HEK293 (cell line): ENCODE results near the gene SEMG1.

Experiments
- CTCF ChIA-PET: fragments of 350-600 bp; formaldehyde crosslinking; extraction: SDS; loops from one replicate; lab custom pipeline; 2021; ENCODE audit warnings: antibody characterized with exemption; lab: Yijun Ruan, JAX
- POLR2A ChIA-PET: fragments of 300-600 bp; formaldehyde crosslinking; extraction: SDS; loops from one replicate; lab custom pipeline; 2020; ENCODE audit warnings: antibody characterized with exemption, inconsistent platforms; lab: Yijun Ruan, JAX
- H3K27ac ChIP-seq: fragments of 200-500 bp; sonication (Bioruptor generic); 2 replicates; pipeline ENCODE4 v1.5.1; 2014; ENCODE audit warnings: low read depth, low read length, control low read depth, inconsistent platforms; ENCODE audit errors: extremely low read depth
- H3K36me3 ChIP-seq, 2 experiments: fragments of 200-500 bp in 1 of 2; sonication (Bioruptor generic) in 1 of 2; 1 replicate in 1 of 2; 2 replicates in 1 of 2; pipeline ENCODE4 v1.5.1; 2014 to 2017; ENCODE audit warnings: inconsistent platforms in 2 of 2, low read length in 2 of 2; ENCODE audit not compliant: control insufficient read depth in 2 of 2, insufficient read depth in 1 of 2
- H3K4me1 ChIP-seq: fragments of 200-500 bp; sonication (Bioruptor generic); 2 replicates; pipeline ENCODE4 v1.5.1; 2014; ENCODE audit warnings: mild to moderate bottlenecking, low read length, inconsistent platforms; ENCODE audit not compliant: control insufficient read depth, insufficient read depth
- H3K4me3 ChIP-seq: 2 replicates; pipeline ENCODE4 v1.5.1; 2011; ENCODE audit warnings: low read depth, mild to moderate bottlenecking, control low read depth, low read length, moderate library complexity
- H3K9me3 ChIP-seq: fragments of 200-500 bp; sonication (Bioruptor generic); 2 replicates; pipeline ENCODE4 v1.5.1; 2014; ENCODE audit warnings: low read depth, low read length, inconsistent platforms; ENCODE audit not compliant: control insufficient read depth, insufficient read depth
- YY2 ChIP-seq: fragments of 450-650 bp; formaldehyde crosslinking; IDR thresholded peaks from 2 replicates; pipeline ENCODE4 v1.5.1; 2016; ENCODE audit warnings: missing biosample characterization, missing genetic modification characterization
- ZBTB7A ChIP-seq: fragments of 450-650 bp; formaldehyde crosslinking; IDR thresholded peaks from 2 replicates; pipeline ENCODE4 v1.5.1; 2016; ENCODE audit warnings: low read depth, missing biosample characterization, missing genetic modification characterization
- ZEB2 ChIP-seq: fragments of 450-650 bp; formaldehyde crosslinking; IDR thresholded peaks from 2 replicates; pipeline ENCODE4 v1.5.1; 2016; ENCODE audit warnings: missing biosample characterization, missing genetic modification characterization
- ZNF175 ChIP-seq: fragments of 450-650 bp; formaldehyde crosslinking; IDR thresholded peaks from 2 replicates; pipeline ENCODE4 v1.5.1; 2016; ENCODE audit warnings: missing biosample characterization, missing genetic modification characterization
- TF ChIP-seq, protein P1 (sequence below): fragments of 450-650 bp; formaldehyde crosslinking; IDR thresholded peaks from 2 replicates; pipeline ENCODE4 v1.5.1; 2016; ENCODE audit warnings: missing biosample characterization, missing genetic modification characterization, borderline replicate concordance
- TF ChIP-seq, protein P2 (sequence below): fragments of 450-650 bp; formaldehyde crosslinking; IDR thresholded peaks from 2 replicates; pipeline ENCODE4 v1.5.1; 2016; ENCODE audit warnings: missing biosample characterization, missing genetic modification characterization
- TF ChIP-seq, protein P3 (sequence below): fragments of 450-650 bp; formaldehyde crosslinking; IDR thresholded peaks from 2 replicates; pipeline ENCODE4 v1.5.1; 2017; ENCODE audit warnings: missing biosample characterization, missing genetic modification characterization
- TF ChIP-seq, protein P4 (sequence below): fragments of 450-650 bp; formaldehyde crosslinking; IDR thresholded peaks from 2 replicates; pipeline ENCODE4 v1.5.1; 2016; ENCODE audit warnings: missing biosample characterization, missing genetic modification characterization

Gene SEMG1

DNA sequence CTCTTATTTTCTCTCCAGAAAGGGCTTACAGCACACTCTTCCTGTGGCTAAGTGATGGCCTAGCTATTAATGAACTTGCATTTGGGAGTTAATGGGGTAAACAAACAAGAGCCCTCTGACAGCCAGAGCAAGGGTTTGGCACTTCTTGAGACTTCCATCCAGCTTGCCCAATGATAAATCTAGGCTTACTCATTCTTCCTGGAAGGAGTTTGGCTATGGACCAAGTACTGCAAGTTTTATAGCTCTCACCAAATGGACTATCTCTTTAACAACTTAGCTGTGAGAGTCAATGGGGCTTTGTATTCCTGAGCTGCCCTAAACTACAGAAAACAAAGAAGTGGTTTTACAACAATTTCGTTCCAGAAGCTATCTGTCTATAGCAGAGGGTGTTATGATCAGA, 48.9 kb upstream of the SEMG1 start (continued):
- TF ChIP-seq, protein P1, sequence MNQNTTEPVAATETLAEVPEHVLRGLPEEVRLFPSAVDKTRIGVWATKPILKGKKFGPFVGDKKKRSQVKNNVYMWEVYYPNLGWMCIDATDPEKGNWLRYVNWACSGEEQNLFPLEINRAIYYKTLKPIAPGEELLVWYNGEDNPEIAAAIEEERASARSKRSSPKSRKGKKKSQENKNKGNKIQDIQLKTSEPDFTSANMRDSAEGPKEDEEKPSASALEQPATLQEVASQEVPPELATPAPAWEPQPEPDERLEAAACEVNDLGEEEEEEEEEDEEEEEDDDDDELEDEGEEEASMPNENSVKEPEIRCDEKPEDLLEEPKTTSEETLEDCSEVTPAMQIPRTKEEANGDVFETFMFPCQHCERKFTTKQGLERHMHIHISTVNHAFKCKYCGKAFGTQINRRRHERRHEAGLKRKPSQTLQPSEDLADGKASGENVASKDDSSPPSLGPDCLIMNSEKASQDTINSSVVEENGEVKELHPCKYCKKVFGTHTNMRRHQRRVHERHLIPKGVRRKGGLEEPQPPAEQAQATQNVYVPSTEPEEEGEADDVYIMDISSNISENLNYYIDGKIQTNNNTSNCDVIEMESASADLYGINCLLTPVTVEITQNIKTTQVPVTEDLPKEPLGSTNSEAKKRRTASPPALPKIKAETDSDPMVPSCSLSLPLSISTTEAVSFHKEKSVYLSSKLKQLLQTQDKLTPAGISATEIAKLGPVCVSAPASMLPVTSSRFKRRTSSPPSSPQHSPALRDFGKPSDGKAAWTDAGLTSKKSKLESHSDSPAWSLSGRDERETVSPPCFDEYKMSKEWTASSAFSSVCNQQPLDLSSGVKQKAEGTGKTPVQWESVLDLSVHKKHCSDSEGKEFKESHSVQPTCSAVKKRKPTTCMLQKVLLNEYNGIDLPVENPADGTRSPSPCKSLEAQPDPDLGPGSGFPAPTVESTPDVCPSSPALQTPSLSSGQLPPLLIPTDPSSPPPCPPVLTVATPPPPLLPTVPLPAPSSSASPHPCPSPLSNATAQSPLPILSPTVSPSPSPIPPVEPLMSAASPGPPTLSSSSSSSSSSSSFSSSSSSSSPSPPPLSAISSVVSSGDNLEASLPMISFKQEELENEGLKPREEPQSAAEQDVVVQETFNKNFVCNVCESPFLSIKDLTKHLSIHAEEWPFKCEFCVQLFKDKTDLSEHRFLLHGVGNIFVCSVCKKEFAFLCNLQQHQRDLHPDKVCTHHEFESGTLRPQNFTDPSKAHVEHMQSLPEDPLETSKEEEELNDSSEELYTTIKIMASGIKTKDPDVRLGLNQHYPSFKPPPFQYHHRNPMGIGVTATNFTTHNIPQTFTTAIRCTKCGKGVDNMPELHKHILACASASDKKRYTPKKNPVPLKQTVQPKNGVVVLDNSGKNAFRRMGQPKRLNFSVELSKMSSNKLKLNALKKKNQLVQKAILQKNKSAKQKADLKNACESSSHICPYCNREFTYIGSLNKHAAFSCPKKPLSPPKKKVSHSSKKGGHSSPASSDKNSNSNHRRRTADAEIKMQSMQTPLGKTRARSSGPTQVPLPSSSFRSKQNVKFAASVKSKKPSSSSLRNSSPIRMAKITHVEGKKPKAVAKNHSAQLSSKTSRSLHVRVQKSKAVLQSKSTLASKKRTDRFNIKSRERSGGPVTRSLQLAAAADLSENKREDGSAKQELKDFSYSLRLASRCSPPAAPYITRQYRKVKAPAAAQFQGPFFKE (tag by site-specific recombination): no peak
- TF ChIP-seq, protein P2, sequence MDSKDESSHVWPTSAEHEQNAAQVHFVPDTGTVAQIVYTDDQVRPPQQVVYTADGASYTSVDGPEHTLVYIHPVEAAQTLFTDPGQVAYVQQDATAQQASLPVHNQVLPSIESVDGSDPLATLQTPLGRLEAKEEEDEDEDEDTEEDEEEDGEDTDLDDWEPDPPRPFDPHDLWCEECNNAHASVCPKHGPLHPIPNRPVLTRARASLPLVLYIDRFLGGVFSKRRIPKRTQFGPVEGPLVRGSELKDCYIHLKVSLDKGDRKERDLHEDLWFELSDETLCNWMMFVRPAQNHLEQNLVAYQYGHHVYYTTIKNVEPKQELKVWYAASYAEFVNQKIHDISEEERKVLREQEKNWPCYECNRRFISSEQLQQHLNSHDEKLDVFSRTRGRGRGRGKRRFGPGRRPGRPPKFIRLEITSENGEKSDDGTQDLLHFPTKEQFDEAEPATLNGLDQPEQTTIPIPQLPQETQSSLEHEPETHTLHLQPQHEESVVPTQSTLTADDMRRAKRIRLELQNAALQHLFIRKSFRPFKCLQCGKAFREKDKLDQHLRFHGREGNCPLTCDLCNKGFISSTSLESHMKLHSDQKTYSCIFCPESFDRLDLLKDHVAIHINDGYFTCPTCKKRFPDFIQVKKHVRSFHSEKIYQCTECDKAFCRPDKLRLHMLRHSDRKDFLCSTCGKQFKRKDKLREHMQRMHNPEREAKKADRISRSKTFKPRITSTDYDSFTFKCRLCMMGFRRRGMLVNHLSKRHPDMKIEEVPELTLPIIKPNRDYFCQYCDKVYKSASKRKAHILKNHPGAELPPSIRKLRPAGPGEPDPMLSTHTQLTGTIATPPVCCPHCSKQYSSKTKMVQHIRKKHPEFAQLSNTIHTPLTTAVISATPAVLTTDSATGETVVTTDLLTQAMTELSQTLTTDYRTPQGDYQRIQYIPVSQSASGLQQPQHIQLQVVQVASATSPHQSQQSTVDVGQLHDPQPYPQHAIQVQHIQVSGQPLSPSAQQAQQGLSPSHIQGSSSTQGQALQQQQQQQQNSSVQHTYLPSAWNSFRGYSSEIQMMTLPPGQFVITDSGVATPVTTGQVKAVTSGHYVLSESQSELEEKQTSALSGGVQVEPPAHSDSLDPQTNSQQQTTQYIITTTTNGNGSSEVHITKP (tag by site-specific recombination): peak; percentile 44; the same call in 1 of the 2 replicates
- TF ChIP-seq YY2 (tag by site-specific recombination) (no peak), ZBTB7A (tag by site-specific recombination) (no peak), ZEB2 (tag by site-specific recombination) (no peak)
- TF ChIP-seq, protein P3, sequence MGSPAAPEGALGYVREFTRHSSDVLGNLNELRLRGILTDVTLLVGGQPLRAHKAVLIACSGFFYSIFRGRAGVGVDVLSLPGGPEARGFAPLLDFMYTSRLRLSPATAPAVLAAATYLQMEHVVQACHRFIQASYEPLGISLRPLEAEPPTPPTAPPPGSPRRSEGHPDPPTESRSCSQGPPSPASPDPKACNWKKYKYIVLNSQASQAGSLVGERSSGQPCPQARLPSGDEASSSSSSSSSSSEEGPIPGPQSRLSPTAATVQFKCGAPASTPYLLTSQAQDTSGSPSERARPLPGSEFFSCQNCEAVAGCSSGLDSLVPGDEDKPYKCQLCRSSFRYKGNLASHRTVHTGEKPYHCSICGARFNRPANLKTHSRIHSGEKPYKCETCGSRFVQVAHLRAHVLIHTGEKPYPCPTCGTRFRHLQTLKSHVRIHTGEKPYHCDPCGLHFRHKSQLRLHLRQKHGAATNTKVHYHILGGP (tag by site-specific recombination): peak; percentile 89
- TF ChIP-seq, all 188 proteins: peak for 4

DNA sequence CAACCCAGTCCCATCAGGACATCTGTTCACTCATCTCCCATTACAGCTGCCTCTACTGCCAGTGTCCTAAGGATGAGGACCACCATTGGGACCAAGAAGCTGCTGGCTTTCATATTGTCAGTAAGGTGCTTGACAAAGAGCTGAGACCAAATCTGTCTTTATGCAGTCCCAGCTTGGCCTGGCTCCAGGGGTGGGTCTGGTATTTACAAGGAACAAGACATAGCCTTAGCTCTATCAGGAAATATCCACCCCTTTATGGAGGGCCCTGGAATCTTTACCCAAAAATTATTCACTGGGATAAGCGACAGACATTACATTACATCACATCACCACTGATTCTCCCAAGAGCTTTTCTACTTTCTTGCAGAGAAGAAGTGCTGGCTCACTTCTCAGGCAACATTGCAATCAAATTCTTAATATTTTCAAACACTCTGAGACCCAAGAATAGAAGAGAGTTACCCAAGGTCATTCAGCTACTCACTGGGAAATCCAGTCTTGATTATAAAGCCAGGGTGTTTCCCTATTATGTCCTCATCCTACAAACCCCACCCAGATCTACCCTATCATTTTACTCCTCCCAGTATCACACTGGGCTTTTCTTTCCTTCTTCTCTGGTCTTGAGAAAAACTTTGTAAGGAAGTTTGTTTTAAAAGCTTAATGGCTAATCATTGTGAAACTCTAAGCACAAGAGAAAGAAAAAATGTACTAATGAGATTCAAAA, 43.6 kb upstream of the SEMG1 start:
- Histone ChIP-seq H3K4me1 (no peaks in the 10 kb centered on the region), H3K9me3 (no peaks in the 10 kb centered on the region; the same call in 1 of the 2 replicates), H3K36me3 (no peaks in the 10 kb centered on the region), H3K4me3 (no peak overlapping the region), H3K27ac (no peak overlapping the region)
- ChIA-PET CTCF (interaction anchor here (0.6 to 2.2 kb wide), 3 partner anchors 130 to 337 kb away, joined by 4 to 9 read pairs (median 4); no protein-coding TSS in a partner anchor), POLR2A (no interaction called here)
- TF ChIP-seq, protein P4, sequence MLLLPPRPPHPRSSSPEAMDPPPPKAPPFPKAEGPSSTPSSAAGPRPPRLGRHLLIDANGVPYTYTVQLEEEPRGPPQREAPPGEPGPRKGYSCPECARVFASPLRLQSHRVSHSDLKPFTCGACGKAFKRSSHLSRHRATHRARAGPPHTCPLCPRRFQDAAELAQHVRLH: no peak
- TF ChIP-seq ZNF175: no peak
- TF ChIP-seq, protein P3 (tag by site-specific recombination): no peak
